ENCODE data around the gene FREY1.

DNA sequence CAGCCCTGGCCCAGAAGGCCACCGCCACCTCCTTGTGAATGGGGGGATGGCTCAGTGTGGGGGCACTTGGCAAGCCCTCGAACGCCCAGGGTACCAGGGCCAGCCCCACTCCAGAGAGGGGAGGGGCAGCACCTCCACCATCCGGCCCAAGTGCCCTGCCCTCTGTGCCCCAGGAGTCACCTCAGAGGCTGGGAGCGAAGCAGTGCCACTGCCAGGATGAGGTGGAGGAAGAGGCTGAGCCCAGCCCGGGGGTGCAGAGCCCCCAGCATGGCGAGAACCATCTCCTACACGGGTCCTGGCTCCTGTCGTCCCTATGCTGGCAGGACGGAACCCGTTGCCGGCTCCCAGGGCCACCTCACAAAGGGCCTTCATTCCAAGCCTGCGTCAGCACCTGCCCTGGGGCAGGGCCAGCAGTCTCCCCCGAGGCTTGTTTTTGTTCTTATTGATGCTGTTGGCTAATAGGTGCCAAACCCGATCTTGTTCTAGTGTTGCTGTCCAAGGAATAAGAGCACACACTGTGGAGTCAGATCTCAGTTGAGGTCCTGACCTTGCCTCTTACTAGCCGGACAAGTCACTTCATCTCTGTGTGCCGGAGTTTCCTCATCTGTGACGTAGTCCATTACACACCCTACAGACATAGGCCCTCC lies at the start of gene FREY1:
- TF ChIP-seq NFIC (IDR thresholded peaks at IDR 0.05) (no peak), FOXM1 (IDR thresholded peaks at IDR 0.05; ENCODE audit: borderline replicate concordance, low read depth) (no peak), CEBPB (IDR thresholded peaks at IDR 0.05) (no peak), EGR1 (IDR thresholded peaks at IDR 0.05) (no peak), CREB1 (IDR thresholded peaks at IDR 0.05; ENCODE audit: low read depth) (no peak), TAF1 (IDR thresholded peaks at IDR 0.05; ENCODE audit: low read depth) (no peak), EP300 (IDR thresholded peaks at IDR 0.05; ENCODE audit: borderline replicate concordance) (no peak), YY1 (IDR thresholded peaks at IDR 0.05; ENCODE audit: low read depth) (no peak), TEAD4 (IDR thresholded peaks at IDR 0.05) (no peak)
- TF ChIP-seq, protein P1, sequence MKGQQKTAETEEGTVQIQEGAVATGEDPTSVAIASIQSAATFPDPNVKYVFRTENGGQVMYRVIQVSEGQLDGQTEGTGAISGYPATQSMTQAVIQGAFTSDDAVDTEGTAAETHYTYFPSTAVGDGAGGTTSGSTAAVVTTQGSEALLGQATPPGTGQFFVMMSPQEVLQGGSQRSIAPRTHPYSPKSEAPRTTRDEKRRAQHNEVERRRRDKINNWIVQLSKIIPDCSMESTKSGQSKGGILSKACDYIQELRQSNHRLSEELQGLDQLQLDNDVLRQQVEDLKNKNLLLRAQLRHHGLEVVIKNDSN (IDR thresholded peaks at IDR 0.05) = no peak
- TF ChIP-seq, protein P2, sequence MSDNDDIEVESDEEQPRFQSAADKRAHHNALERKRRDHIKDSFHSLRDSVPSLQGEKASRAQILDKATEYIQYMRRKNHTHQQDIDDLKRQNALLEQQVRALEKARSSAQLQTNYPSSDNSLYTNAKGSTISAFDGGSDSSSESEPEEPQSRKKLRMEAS (IDR thresholded peaks at IDR 0.05) = no peak
- TF ChIP-seq, protein P3, sequence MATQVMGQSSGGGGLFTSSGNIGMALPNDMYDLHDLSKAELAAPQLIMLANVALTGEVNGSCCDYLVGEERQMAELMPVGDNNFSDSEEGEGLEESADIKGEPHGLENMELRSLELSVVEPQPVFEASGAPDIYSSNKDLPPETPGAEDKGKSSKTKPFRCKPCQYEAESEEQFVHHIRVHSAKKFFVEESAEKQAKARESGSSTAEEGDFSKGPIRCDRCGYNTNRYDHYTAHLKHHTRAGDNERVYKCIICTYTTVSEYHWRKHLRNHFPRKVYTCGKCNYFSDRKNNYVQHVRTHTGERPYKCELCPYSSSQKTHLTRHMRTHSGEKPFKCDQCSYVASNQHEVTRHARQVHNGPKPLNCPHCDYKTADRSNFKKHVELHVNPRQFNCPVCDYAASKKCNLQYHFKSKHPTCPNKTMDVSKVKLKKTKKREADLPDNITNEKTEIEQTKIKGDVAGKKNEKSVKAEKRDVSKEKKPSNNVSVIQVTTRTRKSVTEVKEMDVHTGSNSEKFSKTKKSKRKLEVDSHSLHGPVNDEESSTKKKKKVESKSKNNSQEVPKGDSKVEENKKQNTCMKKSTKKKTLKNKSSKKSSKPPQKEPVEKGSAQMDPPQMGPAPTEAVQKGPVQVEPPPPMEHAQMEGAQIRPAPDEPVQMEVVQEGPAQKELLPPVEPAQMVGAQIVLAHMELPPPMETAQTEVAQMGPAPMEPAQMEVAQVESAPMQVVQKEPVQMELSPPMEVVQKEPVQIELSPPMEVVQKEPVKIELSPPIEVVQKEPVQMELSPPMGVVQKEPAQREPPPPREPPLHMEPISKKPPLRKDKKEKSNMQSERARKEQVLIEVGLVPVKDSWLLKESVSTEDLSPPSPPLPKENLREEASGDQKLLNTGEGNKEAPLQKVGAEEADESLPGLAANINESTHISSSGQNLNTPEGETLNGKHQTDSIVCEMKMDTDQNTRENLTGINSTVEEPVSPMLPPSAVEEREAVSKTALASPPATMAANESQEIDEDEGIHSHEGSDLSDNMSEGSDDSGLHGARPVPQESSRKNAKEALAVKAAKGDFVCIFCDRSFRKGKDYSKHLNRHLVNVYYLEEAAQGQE (IDR thresholded peaks at IDR 0.05; ENCODE audit: low read depth) = no peak
